ENCODE measurements around the gene MAPK8IP3. TPM values are rescaled to one million over a fixed set of nuclear protein-coding genes. Genes with fewer than 3 reads are reported as not detected.

The MAPK8IP3 gene
- total RNA-seq, 1 donor from 2014 or later = 201 TPM

DNA sequence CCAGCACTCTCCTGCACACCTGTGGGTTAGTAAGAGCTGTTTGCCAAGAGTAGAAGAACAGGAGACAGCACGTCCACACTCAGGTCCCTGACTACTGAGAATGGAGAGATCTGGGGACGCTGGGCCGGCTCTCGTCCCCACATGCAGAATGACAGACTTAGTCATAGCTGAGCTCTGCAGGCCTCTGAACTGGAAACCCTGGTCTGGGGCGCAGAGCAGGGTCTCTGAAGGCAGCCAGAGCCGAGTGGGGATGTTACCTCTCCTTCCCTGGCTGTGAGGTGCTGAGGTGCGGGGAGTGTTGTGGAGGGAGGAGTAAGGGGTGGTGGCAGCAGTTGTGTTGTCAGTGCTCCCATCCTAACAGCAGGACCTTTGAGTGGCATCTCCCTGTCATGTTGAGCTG lies 35.1 kb upstream of the MAPK8IP3 start:
- TF ChIP-seq CTCF (IDR thresholded peaks at IDR 0.05) = no peak
- intact Hi-C loops (cut with micrococcal nuclease) = no loop called here
- DNase-seq (no peak), ATAC-seq (ENCODE audit: low read depth) (no peak)
- ChIA-PET POLR2A (no interaction called here), CTCF (no interaction called here)
- peaks cover 96% of the 10 kb centered on the region for H3K36me3 Mint-ChIP-seq (ENCODE audit: low read depth)
- H3K27ac Mint-ChIP-seq = no peak overlapping the region
- H3K4me3 Mint-ChIP-seq = no peak overlapping the region
- no peaks in the 10 kb centered on the region for H3K27me3 Mint-ChIP-seq
- no peaks in the 10 kb centered on the region for H3K4me1 Mint-ChIP-seq
- H3K9me3 Mint-ChIP-seq = no peaks in the 10 kb centered on the region

DNA sequence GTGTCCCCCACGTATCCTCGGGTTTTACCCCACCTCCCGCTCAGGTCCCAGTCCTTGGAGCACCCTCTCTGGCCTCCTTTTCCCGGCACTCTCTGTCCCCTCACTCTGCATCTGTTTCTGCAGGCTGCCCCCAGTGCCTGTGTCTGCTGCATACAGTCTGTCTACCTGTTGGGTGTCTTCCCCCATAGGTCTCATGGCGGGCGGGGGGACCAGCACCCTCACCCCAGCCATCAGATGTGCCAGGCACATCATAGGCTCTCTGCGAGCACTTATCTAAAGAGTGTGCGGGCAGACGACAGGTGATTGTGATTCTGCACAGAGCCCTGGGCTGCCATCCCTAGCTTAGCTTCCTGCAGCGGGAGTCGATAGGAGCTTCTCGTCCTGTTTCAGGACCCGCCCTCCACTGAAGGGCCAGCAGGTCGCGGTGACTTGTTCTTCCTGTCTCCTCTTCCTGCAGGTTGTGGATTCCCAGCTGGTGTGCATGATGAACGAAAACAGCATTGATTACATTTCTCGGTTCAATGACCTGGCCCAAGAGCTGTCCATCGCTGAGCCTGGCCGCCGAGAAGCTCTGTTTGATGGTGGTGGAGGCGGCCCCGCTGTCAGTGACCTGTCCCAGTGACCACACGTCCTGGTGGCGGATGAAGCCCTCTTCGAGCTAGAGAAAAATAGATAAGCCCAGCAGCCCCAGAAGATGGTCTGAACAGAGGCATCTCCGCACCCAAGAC lies 32.4 kb upstream of the MAPK8IP3 start:
- Mint-ChIP-seq H3K27ac (no peak overlapping the region), H3K27me3 (no peaks in the 10 kb centered on the region), H3K9me3 (no peaks in the 10 kb centered on the region), H3K36me3 (ENCODE audit: low read depth) (peaks cover 70% of the 10 kb centered on the region), H3K4me1 (peaks cover 4% of the 10 kb centered on the region), H3K4me3 (no peak overlapping the region)
- POLR2A ChIA-PET = no interaction called here
- CTCF ChIA-PET = no interaction called here
- intact Hi-C loops (cut with micrococcal nuclease) = no loop called here
- ATAC-seq (ENCODE audit: low read depth) = no peak
- TF ChIP-seq CTCF (IDR thresholded peaks at IDR 0.05) = no peak
- no peak for DNase-seq

- TF ChIP-seq CTCF (IDR thresholded peaks at IDR 0.05) = no peak
- Mint-ChIP-seq H3K9me3 (no peaks in the 10 kb centered on the region), H3K4me3 (no peak overlapping the region), H3K4me1 (peaks cover 10% of the 10 kb centered on the region), H3K27me3 (no peaks in the 10 kb centered on the region), H3K36me3 (ENCODE audit: low read depth) (peaks cover 67% of the 10 kb centered on the region), H3K27ac (no peak overlapping the region)
- ATAC-seq (ENCODE audit: low read depth) = no peak
- ChIA-PET POLR2A (no interaction called here), CTCF (no interaction called here)
- intact Hi-C loops (cut with micrococcal nuclease) = no loop called here
- no peak for DNase-seq
Measured at GRCh38 chr16:1674306-1674705, 31.7 kb upstream of the MAPK8IP3 start.

DNA sequence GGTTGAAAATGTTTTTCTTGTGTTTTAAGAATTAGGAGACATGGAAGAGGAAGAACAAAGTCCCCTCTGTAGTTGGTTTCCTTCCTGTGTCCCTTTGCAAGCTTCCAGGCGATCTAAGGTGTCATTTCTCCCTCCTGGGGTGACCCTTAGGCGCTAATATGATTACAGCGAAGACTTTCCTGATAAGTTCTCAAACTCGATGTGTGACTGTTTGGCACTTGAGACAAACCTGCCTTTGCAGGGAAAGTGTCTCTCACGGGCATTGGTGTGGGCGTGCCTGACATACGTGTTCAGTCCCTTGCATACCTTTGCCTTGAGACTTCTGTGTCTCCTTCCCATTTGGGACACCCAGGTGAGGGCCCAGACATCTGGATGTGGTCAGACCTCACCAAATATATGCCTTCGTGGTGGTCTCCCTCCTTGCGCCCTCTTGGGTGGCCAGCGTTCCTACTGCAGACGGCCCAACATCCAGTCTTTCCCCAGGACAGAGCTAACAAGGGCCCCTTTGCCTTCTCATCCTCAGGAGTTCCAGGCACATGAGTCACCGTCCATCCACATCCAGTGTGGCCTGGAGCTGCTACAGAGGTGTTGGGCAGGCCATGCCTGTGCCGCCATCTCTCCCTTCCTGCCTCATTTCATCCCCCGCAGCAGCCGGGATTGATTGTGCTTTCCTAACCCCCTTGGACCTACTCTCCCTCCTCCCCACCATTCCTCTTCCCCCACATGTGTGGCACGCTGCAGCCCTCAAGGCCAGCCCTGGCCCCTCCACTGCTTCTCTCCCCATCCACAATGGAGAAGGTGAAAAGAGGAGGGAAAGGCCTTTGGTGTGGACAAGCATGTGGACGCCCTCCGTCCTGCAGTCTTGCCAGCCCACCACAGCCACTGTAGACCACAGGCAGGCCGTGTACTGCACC lies 31.0 kb upstream of the MAPK8IP3 start:
- Mint-ChIP-seq H3K9me3 (no peaks in the 10 kb centered on the region), H3K4me3 (no peak overlapping the region), H3K36me3 (ENCODE audit: low read depth) (peaks cover 60% of the 10 kb centered on the region), H3K4me1 (peaks cover 14% of the 10 kb centered on the region), H3K27ac (no peak overlapping the region), H3K27me3 (no peaks in the 10 kb centered on the region)
- ATAC-seq (ENCODE audit: low read depth) (no peak), DNase-seq (no peak)
- ChIA-PET CTCF (no interaction called here), POLR2A (interaction anchor here (0.5 kb wide), 1 partner anchor 98 kb away, joined by 3 read pairs; the partner anchor contains the start of genes EME2 and MRPS34)
- intact Hi-C loops (cut with micrococcal nuclease) = no loop called here
- no peak for TF ChIP-seq CTCF (IDR thresholded peaks at IDR 0.05)

DNA sequence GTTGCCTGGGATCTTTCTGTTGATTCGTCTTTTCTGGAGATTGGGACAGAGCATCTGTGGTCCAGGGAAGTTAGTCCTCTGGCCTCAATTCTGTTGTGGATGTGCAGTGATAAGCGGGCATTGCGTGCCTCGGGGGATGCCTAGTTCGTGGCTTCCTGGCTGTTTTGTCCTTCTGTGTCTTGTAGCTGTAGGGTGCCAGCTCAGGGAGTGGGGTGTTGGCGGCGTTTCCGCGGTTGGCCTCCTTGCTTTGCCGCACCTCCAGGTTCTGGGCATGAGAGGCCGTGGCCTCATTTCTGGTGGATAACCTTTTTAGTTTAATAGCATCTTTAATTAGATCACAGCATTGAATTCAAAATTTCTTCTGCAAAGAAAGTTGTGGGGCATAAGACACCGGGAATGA lies 29.3 kb upstream of the MAPK8IP3 start:
- peaks cover 55% of the 10 kb centered on the region for H3K36me3 Mint-ChIP-seq (ENCODE audit: low read depth)
- ChIA-PET POLR2A (interaction anchor here (0.6 to 2.7 kb wide), 4 partner anchors 29 to 312 kb away, joined by 3 to 49 read pairs (median 8); partner anchors contain the start of genes MAPK8IP3 and UQCC4), CTCF (interaction anchor here (3.4 kb wide), 1 partner anchor 29 kb away, joined by 16 read pairs; the partner anchor contains the start of gene MAPK8IP3)
- peak overlapping the region; percentile 59 for H3K27ac Mint-ChIP-seq
- no peaks in the 10 kb centered on the region for H3K27me3 Mint-ChIP-seq
- no peaks in the 10 kb centered on the region for H3K9me3 Mint-ChIP-seq
- TF ChIP-seq CTCF (IDR thresholded peaks at IDR 0.05) = no peak
- ATAC-seq (ENCODE audit: low read depth) (no peak), DNase-seq (no peak)
- intact Hi-C loops (cut with micrococcal nuclease) = no loop called here
- peak overlapping the region; percentile 28 for H3K4me3 Mint-ChIP-seq
- peaks cover 28% of the 10 kb centered on the region for H3K4me1 Mint-ChIP-seq

Measured in activated B cell treated with CpG ODN at 0.5 μM for 24 hours (primary cell).